GM19324 (cell line): ENCODE results near the gene CRTAC1.

Experiments
- ATAC-seq: cut with Tn5 transposase; IDR thresholded peaks from one replicate; pipeline ENCODE4 v1.9.1; 2021; ENCODE audit warnings: mild to moderate bottlenecking, moderate library complexity; ENCODE audit not compliant: unreplicated experiment, low FRiP score

The CRTAC1 gene, protein sequence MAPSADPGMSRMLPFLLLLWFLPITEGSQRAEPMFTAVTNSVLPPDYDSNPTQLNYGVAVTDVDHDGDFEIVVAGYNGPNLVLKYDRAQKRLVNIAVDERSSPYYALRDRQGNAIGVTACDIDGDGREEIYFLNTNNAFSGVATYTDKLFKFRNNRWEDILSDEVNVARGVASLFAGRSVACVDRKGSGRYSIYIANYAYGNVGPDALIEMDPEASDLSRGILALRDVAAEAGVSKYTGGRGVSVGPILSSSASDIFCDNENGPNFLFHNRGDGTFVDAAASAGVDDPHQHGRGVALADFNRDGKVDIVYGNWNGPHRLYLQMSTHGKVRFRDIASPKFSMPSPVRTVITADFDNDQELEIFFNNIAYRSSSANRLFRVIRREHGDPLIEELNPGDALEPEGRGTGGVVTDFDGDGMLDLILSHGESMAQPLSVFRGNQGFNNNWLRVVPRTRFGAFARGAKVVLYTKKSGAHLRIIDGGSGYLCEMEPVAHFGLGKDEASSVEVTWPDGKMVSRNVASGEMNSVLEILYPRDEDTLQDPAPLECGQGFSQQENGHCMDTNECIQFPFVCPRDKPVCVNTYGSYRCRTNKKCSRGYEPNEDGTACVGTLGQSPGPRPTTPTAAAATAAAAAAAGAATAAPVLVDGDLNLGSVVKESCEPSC

DNA sequence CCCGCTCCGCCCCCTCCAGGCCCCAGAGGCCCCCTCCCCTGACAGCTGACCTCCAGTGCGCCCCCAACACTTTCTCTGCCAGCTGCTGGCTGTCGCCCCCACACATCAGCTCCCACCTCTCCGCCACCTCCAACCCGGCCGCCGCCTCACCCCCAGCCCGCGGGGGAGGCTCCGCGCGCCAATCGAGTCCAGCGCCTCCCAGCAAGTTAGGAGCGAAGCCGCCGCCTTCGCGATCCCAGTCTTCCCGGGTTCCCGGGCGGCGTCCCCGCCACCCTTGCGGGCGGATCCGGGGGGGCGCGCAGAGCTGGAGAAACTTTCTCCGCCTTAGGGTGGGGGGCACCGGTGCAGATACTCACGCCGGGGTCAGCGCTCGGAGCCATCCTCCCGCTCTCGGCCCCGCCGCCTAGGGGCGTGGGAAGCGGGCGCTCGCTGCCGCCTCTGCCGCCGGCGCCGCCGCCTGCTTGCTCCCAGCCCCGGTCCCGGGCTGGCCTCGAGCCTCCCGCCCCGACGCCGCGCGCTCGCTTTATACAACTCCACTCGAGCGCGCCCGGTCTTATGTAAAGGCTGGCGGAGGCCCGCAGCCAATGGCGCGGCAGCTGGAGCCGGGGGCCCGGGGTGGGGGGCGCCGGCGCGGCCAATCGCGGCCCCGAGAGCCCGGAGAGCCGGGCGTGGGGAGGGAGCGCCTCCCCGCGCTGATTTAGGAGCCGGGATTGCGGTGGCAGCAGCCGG is at the start of gene CRTAC1:
Gene CRTAC1, minus strand, starts transcription at position 529 of the 729 bp plus-strand sequence. Its CDS starts 149 bp downstream, at position 380.
- no peak for ATAC-seq

DNA sequence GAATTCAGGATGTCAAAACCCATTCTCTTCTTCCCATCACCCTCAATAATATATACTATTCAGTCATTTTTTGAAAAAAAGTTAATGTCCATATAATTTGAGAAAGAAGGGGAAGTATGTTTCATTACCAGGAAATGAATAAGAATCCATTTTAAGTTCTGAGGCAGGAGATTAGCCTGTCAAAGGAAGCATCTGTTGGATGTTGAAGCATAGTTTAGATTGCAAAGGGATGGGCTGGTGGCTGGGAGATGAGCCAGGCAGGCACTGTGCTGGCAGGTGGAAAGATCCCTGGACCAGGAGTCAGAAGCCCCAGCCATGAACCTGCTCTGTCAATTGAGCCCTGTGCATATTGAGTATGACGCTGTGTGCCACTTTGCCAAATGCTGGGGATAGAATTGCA is 48.4 kb upstream of the CRTAC1 start:
- no peak for ATAC-seq

DNA sequence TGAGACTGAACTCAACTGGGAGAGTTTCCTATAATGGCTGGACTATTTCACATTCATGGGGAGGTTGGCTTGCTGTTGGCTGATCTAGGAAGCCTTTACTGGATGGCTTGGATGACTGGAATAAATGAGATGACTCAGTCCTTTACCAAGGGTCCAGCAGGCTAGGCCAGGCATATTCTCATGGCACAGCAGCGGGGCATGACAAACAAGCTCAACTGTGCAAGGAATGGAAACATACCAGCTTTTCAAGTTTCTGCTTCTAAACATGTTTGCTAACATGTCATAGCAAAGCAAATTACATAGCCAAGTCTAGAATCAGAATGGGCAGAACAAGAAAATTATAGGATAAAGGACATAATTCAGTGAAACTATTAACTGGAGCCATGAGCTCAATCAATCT is 46.8 kb upstream of the CRTAC1 start:
- ATAC-seq, result no peak

DNA sequence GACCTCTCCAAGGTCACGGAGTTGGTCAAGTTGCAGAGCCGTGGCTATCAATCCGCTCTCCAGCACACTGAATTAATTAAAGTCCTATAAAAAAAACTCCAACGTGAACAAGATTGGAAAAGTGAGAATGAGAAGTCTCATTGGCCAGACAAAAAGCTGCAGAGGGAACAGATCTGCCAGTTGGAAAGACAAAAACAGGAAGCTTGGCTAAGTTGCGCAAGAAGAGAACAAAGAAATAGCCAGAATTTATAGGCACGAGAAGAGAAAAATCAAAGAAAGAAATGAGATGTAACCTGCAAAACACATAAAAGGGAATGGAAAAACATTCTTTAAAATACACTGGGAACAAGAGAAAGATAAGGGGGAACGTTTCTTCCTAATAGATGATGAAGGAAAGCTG is 45.7 kb upstream of the CRTAC1 start:
- no peak for ATAC-seq

DNA sequence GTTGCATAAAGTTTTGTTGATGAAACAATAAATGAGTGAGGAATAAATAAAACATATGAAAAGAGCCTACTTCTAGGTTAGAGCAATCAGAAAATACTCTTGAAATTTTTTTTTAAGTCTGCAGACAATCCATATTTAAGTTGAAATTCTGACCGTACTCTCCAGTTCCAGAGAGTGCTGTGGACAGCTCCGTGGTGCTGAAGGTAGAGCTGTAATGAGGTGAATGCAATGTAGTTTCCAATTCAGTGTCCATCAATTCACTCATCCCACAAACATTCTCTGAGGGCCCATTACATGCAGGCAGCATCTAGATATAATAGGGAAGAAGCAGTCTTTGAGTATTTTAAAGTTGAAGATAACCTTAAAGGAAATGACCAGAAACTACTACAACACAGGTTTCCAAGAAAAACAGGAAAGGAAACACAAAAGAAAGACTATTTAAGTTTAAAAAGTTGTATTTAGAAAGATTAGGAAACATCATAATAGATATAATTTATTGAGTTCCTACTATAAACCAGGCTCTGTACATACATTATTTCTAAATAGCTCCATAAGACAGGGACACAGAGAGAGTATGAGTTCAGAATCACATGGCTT is 44.0 kb upstream of the CRTAC1 start:
- ATAC-seq, result no peak

DNA sequence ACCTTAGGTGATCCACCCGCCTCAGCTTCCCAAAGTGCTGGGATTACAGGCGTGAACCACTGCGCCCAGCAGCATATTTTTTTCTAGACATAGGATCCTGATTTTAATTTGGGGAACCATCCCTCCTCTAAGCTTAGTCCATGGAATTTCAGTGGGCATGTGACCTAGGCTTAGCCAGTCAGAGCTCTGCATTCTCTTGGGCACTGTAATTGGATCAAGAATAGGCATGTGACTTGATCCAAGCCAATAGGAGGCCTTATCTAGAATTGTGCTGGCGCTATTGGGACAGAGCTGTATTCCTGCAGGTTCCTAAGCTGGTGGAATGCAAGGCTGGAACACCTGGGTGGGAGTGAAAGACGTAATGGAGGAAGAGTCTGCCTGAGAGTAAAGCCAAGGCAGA is 36.7 kb upstream of the CRTAC1 start:
- ATAC-seq, result no peak

DNA sequence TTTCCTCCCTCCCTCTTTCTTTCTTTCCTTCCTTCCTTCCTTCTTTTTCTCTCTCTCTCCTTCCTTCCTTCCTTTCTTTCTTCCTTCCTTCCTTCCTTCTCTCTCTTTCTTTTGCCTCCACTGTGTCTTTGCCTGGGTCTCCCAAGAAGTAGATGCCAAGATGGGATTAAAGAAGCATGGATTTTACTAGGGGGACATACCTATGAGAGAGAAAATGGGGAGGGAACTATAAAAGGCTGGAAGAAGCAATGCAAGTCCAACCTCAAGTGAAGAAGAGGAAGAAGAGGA is 33.3 kb upstream of the CRTAC1 start:
- ATAC-seq, result no peak

DNA sequence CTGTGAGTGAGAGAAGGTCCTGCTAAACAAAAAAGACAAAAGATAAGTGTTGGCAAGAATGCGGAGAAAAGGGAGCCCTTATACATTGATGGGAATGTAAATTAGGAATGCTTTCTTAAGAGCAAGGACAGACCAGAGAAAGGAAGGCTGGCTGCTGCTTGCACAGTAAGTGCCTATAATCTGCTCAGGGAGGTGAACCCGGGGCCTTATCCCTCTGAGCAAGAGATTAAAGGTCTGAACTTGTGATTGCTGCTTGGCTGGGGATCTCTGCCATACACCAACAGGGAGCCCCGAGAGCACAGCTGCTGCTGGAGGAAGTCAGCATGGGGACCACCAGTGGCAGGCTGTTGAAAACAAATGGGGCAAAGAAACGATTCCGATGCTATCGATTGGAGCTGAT is 32.0 kb upstream of the CRTAC1 start:
- no peak for ATAC-seq

DNA sequence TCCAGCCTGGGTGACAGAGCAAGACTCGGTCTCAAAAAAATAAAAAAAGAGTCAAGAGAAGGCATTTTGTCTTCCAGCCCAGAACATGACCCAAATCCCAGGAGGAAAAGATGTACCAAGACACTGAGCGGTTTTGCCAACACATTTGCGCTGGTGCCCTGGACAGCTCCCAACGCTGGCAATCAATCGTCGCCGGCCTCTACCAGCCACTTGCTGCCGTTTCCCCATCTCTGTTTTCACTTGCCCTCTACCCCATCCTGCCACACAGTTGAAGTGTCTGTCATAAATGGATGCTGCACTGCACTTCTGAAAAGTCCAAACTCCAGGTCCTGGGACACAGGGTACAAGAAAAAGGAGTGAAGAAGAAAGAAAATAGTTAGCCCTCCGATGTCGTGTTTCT is 29.7 kb upstream of the CRTAC1 start:
- no peak for ATAC-seq

DNA sequence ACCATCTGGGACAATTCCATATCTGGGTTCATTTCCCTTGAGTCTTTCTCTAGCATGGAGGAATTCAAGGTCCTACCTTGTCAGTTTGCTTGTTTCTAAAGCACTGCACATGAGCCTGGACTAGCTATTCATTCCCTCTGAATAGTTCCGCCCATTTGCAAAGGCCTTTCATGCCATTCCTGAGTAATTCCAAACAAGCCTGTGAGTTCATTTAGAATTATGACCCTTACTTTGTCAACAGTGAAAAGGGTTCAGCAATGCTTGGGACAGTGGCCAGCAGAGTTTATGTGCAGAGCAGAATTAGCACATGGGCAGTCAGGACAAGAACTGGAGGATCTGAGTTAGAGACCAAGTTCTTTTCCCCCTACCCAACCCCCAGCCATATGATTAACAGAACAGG is 27.9 kb upstream of the CRTAC1 start:
- ATAC-seq, result no peak

DNA sequence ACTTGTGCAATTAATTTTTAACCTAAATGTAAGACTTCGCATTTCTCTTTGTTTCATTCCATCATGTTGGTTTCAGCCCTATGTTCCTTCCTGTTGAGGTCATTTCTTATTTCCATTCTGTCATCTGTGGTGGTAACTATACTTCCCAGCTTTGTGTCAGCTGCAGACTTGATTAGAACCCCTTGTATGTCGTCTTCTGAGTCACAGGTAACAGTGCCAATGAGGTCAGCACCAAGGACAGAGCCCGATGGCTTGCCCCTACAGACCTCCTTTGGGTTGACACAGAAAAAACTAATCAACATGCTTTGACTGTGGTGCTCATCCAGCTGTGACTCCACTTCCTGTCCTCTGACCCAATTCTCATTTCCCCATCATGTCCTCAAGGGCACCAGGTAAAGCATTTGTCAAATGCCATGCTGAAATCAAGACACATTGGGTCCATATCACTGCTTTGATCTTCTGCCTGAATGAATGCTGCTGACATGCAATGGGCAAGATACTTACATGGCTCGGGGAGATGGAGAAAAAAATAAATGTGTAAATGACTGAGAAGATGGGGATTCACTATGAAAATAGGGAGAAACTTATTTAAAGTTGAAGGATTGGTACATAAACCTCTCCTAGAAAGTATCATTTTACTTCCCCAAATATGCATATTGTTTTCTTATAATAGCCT is 25.6 kb upstream of the CRTAC1 start:
- ATAC-seq, result peak; percentile 56

DNA sequence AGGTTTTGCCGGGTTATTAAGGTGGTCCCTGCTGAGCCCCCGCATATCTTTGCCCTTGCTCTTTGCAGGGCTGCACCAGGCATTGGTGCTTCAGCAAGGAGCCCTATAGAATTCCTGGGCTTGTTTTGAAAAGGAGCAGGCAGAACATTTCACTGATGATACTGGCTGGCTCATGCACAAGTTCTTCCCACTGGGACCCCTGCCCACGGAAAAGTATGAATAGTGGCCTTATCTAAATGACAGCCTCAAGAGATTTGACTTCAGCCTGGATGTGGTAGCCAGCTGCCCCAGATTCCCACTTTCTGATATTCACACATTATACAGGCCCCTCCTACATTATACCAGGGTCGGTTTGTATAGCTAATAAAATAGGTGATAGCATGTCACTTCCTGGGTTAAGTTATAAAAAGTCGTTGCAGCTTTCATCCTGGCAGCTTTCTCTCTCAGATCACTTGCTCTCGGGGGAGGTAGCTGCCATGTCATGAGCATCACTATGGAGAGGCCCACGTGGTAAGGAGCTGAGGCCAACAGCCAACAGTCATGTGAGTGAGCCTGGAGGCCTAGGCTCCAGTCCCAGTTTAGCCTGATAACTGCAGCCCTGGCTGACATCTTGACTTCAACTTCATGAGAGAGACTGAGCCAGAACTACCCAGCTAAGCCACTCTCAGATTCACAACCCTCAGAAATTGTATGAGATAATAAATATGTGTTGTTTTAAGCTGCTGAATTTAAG is 16.8 kb upstream of the CRTAC1 start:
- no peak for ATAC-seq

DNA sequence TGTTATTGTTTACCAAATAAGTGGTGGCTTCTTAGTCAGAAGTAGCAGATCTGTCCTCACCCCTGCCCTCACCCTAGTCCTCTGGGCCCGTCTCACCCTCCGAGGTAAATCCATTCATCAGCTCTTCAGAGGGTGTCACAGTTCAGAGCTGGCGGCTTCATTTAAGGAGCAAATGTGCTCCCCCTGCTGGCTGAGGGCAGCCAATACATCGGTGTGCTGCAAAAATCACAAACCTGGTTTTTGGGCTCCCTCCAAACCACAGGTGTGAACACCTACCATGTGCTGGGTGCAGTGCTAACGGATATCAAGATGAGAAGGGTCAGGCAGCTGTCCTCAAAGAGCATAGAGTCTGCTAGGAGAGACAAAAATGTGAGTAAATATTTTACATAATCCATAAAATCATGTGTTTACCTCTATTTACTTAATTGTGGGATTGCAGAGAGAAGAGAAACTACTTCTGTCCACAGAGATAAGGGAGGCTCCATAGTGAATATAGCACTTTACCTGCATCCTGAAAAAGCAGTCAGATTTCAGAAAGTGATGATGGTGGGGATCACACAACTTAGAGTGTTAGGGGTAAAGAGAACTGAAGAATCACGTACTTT is 15.5 kb upstream of the CRTAC1 start:
- ATAC-seq, result no peak

DNA sequence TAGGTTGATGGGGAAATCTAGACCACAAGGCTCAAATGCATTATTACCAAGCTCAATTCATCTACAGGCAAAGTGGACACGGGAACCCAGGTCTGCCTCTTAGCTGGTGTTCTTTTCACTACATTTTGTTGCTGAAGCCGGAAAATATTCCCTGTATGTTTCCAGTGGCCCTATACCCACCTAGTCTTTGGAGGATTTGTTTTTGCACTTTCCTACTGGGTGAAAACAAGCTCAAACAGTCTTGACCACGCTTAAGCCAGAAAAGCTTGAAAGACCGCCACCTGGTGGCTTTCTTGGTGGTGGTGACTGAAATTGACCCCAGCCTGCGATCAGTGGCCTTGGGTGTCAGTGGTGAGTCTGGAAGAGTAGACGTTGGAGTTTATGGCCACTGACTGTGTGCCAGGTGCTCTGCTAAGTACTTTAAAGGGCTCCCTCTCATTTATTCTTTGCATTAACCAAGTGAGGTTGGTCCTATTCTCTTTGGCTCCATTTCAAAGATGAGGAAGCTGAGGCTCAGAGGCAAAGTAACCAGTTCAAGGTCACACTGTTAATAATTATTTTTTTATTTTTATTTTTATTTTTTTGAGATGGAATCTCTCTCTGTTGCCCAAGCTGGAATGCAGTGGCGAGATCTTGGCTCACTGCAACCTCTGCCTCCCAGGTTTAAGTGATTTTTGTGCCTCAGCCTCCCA is 11.1 kb upstream of the CRTAC1 start:
- no peak for ATAC-seq

DNA sequence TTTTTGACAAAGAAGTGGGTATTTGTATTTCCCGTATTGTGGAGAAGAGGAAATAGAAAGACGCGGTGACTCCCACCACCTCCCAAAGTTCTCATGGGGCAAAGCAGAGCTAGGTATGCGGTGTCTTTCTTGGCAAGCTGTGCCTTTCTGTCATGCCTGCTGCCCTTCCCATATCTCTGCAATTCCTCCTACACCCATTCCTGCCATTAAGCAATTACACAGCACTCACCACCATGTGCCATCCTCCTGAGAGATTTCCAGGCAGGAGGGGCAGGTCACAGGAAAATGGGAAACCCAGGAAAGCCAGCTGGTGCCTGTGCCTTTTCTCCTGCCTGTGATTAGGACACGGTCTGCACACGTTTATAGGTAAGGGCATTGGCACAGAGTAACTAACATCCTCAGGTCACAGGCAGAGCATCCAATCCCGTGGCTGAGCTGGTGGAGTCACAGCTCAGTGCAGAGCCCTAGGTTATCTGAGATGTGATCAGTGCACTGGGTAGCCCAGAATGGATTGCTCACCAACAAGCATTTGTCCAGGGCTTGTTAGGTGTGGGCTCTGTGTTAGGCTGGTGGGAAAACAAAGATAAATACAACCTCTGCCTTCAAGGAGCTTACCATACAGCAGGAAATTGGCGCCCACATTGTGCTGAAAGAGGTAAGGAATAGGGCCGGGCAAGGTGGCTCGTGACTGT is 9.4 kb upstream of the CRTAC1 start:
- ATAC-seq, result no peak

DNA sequence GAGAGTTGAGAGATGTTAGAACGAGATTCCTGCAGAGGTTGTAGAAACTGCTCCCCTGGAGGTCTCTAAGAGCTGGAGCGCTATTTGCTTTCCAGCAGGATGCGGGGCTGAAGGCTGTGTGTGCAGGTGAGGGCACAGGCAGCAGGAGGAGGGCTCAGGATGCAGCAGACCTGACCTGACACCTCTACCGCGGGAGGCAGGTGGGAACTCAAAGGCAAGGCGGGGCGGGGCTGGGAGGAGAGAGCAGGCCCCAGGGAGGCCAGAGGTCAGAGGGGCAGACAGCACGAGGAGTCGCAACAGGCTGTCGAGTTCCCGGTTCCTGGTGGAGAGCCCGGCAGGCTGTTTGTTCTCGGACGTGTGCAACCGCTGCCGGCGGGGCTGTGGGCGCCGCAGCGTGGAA is 7.9 kb upstream of the CRTAC1 start:
- no peak for ATAC-seq

DNA sequence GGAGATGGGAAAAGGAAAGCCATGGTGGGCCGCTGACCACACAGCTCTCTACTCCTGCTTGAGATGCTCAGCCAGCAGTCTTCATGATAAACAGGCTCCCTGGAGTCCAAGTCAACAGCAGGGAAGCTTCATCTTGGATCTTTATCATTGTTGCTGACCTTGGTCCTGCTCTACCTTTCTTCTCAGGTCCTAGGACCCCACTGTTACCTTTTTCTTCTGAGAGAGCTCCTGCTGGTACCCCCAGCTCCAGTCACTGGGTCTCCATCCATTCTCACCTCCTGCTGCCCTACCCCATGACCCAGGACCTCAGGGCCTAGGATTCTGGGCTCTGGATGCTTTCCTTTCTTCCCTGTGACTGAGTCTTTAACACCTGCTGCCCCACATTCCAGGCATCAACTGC is 5.2 kb upstream of the CRTAC1 start:
- no peak for ATAC-seq

DNA sequence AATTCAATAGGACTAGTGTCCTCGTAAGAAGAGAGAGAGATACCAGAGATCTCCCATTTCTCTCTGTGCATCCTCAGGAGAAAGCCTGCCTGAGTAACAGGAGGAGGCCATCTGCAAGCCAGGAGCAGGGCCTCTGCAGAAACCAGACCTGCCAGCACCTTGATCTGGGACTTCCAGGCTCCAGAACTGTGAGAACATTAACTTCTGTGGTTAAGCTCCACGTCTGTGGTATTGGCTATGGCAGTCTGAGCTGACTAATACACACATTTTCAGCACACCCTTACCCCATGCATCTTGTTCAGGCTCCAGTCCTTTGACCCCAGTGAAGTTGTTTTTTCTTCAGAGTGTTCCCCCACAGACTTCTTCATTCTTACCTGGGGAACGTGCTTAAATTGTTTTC is 3.1 kb upstream of the CRTAC1 start:
- no peak for ATAC-seq

DNA sequence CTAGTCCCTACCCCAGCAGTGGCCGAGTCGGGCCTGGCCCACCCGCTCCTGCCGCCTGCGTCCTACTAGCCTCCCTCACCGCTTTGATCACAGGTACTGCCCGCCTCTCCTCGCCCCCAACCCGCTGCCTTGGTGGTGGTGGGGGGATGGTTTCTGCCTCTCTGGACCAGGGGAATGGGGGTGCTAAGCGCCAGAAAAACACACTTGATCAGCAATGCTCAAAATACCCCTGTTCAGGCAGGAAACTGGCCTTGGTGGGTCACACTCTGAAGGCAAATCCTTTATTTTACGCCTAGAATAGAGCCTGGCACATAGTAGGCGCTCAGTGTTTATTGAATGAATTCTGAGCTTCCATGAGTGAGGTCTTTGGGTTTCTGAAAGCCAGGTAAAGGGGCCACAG is 1.0 kb upstream of the CRTAC1 start:
- ATAC-seq, result no peak
